DMS79 (cell line): ENCODE measurements around the gene RUFY4.
"Not testable (repeated sequence)": the region's sequence is repeated elsewhere in the genome, so short reads cannot be mapped to it uniquely, and the experiment has no call there.

ENCODE experiments used
- DNase-seq: peaks from one replicate; lab custom pipeline; 2025; lab: John Stamatoyannopoulos, UW

Gene RUFY4

GRCh38 chr2:218031261-218031660 lies 37.8 kb upstream of the RUFY4 start:
- no peak for DNase-seq

DNA sequence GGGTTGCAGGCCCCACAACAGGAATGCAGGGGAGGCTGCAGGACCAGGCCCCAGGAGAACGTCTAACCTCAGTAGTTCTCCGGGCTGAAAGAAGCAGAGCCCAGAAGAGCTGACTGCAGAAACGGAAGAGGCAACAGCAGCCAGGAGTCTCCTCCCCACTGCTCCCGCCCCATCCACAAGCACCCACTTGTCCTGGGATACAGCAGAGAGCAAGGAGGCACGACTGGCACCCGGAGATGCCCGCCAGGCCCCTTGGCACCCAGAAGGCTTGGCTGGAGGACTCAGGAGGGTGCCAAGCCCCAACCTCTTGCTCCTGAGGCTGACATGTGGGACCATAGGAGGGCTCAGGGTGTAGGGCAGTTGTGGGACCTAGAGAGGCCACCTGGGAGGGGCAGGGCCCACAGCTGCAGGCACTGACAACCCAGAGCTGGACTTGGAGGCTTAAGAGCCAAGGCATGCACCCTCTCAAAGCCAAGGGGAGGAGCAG lies 37.2 kb upstream of the RUFY4 start:
- no peak for DNase-seq

- DNase-seq: no peak
Measured at GRCh38 chr2:218032336-218033171, 36.5 kb upstream of the RUFY4 start.

DNA sequence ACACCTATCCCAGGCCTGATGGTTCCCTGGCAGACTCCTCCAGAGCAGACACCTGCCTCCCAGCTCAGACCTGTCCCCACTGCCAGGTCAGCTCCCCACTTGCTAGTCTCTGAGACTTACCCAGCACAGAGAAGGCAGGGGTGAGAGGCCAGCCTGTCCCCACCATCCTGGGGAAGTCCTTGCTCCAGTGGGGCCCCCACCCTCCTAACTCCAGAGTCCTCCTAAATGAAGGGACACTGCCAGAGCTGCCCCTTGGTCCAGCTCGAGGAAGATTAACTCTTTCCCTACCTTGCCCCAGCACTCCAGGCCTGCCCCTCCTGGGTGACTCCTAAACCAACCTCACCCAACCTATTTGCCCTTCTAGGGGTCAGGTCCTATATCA lies 35.9 kb upstream of the RUFY4 start:
- no peak for DNase-seq

GRCh38 chr2:218033590-218034496 lies 35.2 kb upstream of the RUFY4 start:
- no peak for DNase-seq

DNA sequence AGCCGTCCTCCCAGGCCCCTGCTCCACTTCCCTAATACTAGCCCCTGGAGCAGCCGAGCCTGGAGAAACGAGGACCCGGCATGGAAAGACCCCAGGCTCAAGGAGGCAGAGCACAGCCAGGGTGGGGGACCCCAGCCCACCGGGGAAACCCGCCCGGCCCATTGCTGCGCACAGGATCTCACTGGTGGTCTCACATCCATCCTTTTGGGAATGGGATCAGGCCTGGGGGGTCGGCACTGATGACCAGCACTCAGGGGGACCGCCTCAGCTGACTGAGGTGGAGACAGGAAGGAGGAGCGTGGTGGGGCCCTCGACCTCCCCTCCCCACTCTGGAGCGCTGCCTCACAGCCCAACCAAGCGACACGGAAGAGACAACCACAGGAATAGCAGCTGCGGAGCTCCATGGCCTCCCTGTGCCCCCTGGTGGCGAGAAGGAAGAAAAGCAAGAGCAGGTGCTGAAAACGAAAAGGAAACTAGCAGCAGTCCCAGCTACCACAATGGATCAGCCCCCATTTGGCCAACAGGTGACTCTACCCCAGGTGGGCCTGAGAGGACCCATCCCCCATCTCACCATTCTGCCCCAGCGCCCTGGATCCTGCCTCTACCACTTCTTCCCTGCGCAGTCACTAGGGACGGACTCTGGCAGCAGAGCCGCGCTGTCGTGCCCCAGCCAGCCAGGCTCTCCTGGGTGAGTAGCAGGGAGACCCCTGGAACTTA lies 34.4 kb upstream of the RUFY4 start:
- DNase-seq: peak; percentile 41

DNA sequence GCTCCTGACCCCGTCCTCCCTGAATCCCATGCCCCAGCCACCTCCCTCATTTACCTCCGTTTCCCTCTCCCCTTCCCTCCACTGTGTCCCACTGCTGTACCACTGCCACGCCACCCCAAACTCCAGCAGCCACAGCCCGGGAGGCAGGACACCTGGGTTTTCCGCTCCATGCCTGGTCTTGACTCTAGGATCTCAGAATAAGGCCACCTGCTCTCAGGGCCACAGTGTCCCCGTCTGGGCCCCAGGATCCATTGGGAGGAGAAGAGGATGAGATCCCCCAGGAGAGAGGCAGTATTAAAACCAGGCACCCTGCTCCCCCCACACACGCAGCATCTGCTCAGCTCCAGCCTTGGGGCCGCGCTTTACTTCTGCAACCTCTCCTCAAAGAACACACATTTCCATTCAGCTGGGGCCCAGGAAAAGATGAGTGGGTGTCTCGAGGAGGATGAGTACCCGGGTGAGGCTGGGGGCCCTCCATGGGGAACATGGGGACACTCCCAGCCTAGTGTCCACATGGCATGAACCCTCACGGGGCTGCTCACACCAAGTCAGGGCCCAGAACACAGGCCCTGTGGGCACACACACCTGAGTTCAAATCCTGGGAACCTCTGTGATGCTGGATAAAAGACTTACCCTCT lies 33.5 kb upstream of the RUFY4 start:
- DNase-seq: no peak

DNA sequence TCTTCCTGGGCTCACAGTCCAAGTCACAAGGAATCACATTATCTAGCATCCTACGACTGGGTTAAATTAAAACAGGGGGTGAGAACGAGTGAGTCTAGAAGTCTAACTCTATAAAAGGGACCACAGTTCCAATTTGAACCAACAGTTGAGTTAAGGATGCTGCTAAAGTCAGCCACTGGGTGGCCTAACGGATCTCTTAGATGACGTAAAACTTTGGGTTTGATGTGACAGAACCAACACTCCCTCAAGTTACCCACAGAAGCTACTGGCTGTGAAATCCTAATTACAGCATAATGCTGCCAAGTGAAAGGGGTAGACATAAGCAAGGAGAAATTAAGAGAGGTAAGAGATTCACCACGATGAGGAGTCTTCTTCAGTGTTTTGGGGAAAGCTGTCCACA lies 32.7 kb upstream of the RUFY4 start:
- no peak for DNase-seq

GRCh38 chr2:218039171-218039570 lies 29.9 kb upstream of the RUFY4 start:
- no peak for DNase-seq

DNA sequence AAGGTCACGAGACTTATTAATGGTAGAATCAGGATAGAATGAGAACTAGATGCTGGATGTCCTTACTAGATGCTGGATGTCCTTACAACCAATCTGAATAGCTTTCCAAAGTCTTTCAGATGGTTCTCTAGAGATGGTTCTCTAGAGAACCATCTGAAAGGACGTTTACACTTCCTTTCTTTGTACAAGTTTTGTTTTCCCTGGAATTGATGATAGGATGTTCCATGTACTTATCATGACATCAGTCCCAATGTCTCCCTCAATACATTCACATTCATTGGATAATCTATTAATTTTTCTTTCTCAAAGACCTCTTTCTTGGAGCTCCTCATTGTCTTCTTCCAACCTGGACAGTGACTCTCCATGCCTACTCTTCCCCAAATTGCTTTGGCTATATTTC lies 28.2 kb upstream of the RUFY4 start:
- no peak for DNase-seq

GRCh38 chr2:218041302-218042168 lies 27.5 kb upstream of the RUFY4 start:
- no peak for DNase-seq

- no peak for DNase-seq
Measured at GRCh38 chr2:218043100-218043499, 26.0 kb upstream of the RUFY4 start.

GRCh38 chr2:218043701-218044109 lies 25.3 kb upstream of the RUFY4 start:
- no peak for DNase-seq

- not testable (repeated sequence) for DNase-seq
Measured at GRCh38 chr2:218044599-218044998, 24.5 kb upstream of the RUFY4 start.

GRCh38 chr2:218046238-218046637 lies 22.8 kb upstream of the RUFY4 start:
- DNase-seq: no peak

DNA sequence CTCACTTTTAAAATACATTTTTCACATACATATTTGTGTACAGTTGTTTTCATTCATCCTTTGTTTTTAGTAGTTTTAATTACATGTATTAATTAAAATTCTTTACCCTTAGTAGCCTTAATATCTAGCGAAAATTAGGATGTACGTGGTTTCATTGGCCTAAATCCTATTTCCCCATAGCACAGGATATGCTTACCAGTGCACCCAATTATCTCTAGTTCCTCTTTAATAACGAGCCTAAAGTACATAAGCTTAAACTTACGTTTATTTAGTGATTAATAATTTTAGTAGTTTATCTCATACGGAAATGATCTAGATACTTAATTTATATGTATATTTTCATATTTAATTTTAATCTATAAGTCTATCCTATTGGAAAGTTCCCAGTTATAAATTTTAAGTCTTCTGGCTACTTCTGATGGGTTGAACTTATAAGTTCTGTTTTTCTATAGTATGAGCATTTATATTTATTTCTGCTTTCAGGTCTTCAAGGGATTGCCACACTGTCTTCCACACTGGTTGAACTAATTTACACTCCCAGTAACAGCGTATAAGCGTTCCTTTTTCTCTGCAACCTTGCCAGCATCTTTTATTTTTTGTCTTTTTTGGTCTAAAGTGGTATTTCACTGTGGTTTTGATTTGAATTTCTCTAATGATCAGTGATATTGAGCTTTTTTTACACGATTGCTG lies 21.4 kb upstream of the RUFY4 start:
- DNase-seq: no peak

GRCh38 chr2:218051903-218052302 lies 17.1 kb upstream of the RUFY4 start:
- no peak for DNase-seq

- no peak for DNase-seq
Measured at GRCh38 chr2:218059289-218059688, 9.8 kb upstream of the RUFY4 start.

GRCh38 chr2:218060118-218060517 lies 8.9 kb upstream of the RUFY4 start:
- DNase-seq: no peak
